Osteoblast (primary cell): ENCODE results near the gene CADPS. TPM values are rescaled to one million over a fixed set of nuclear protein-coding genes. Genes with fewer than 3 reads are reported as not detected.

Experiments used
- DNase-seq: peaks from one replicate; pipeline ENCODE4 v3.0.0; 2011; ENCODE audit warnings: low spot score, mixed read lengths; ENCODE audit not compliant: insufficient read length; ENCODE audit errors: missing footprints
- H2AFZ ChIP-seq: 2 replicates; pipeline ENCODE4 v1.6.0; 2011; ENCODE audit warnings: mild to moderate bottlenecking, low read length
- H3K27ac ChIP-seq: 2 replicates; pipeline ENCODE4 v1.5.1; 2011; ENCODE audit warnings: mild to moderate bottlenecking, low read depth, low read length, moderate library complexity
- H3K27me3 ChIP-seq: 2 replicates; pipeline ENCODE4 v1.6.0; 2012; ENCODE audit warnings: mild to moderate bottlenecking, control low read depth, inconsistent platforms, low read length, moderate library complexity; ENCODE audit not compliant: insufficient read depth
- H3K36me3 ChIP-seq: 2 replicates; pipeline ENCODE4 v1.5.1; 2011; ENCODE audit warnings: mild to moderate bottlenecking, low read length, control low read depth, moderate library complexity; ENCODE audit not compliant: insufficient read depth
- H3K4me1 ChIP-seq: 2 replicates; pipeline ENCODE4 v1.5.1; 2011; ENCODE audit warnings: mild to moderate bottlenecking, low read length, control low read depth, moderate library complexity; ENCODE audit not compliant: insufficient read depth
- H3K4me2 ChIP-seq: 2 replicates; pipeline ENCODE4 v1.6.0; 2011; ENCODE audit warnings: mild to moderate bottlenecking, low read length; ENCODE audit not compliant: insufficient read depth
- H3K4me3 ChIP-seq: fragments of 200-600 bp; sonication (generic); 3 replicates; pipeline ENCODE4 v1.5.1; 2012; ENCODE audit warnings: mild to moderate bottlenecking, low read length, inconsistent platforms; ENCODE audit not compliant: insufficient read depth
- H3K79me2 ChIP-seq: 2 replicates; pipeline ENCODE4 v1.6.0; 2012; ENCODE audit warnings: mild to moderate bottlenecking, low read length, control low read depth, inconsistent platforms; ENCODE audit not compliant: insufficient read depth
- H3K9me3 ChIP-seq: 2 replicates; pipeline ENCODE4 v1.5.1; 2011; ENCODE audit warnings: low read depth, low read length, control low read depth
- H4K20me1 ChIP-seq: 2 replicates; pipeline ENCODE4 v1.6.0; 2012; ENCODE audit warnings: mild to moderate bottlenecking, low read length, control low read depth; ENCODE audit not compliant: insufficient read depth
- CTCF ChIP-seq: IDR thresholded peaks from 2 replicates; pipeline ENCODE4 v1.5.1; 2011; ENCODE audit warnings: mild to moderate bottlenecking, low read depth, low read length, moderate library complexity; ENCODE audit errors: extremely low read depth
- total RNA-seq: library from RNA; depleted of rRNA; stranded (reverse); fragments of >200 nt; gene quantifications from 2 replicates; pipeline ENCODE4 v1.2.3, GENCODE V29; 2012

Gene CADPS
- total RNA-seq, 1 donor = not detected

GRCh38 chr3:62592408-62592807 lies 282.8 kb downstream of the CADPS start:
- Histone ChIP-seq H2AFZ (no peak overlapping the region), H3K9me3 (no peaks in the 10 kb centered on the region), H3K4me2 (no peak overlapping the region), H3K36me3 (no peaks in the 10 kb centered on the region), H4K20me1 (no peaks in the 10 kb centered on the region), H3K27me3 (no peaks in the 10 kb centered on the region), H3K79me2 (no peaks in the 10 kb centered on the region), H3K4me1 (peaks cover 9% of the 10 kb centered on the region), H3K4me3 (no peak overlapping the region), H3K27ac (no peak overlapping the region)
- TF ChIP-seq CTCF = no peak
- DNase-seq = no peak

GRCh38 chr3:62589078-62589477 lies 286.1 kb downstream of the CADPS start:
- Histone ChIP-seq H4K20me1 (no peaks in the 10 kb centered on the region), H3K27me3 (no peaks in the 10 kb centered on the region), H3K27ac (no peak overlapping the region), H3K4me2 (no peak overlapping the region), H3K9me3 (no peaks in the 10 kb centered on the region), H3K4me1 (peaks cover 29% of the 10 kb centered on the region), H3K36me3 (no peaks in the 10 kb centered on the region), H2AFZ (no peak overlapping the region), H3K79me2 (no peaks in the 10 kb centered on the region), H3K4me3 (no peak overlapping the region)
- no peak for DNase-seq
- peak; percentile 24 for TF ChIP-seq CTCF

GRCh38 chr3:62587579-62588031 lies 287.6 kb downstream of the CADPS start:
- Histone ChIP-seq H3K4me2 (peak overlapping the region; percentile 64), H2AFZ (peak overlapping the region; percentile 88)

GRCh38 chr3:62587169-62587568 lies 288.0 kb downstream of the CADPS start:
- no peak for DNase-seq
- no peaks in the 10 kb centered on the region for H4K20me1 ChIP-seq
- H3K4me3 ChIP-seq = peak overlapping the region; percentile 35
- H2AFZ ChIP-seq = peak overlapping the region; percentile 88
- H3K27me3 ChIP-seq = no peaks in the 10 kb centered on the region
- peak overlapping the region; percentile 64 for H3K4me2 ChIP-seq
- H3K79me2 ChIP-seq = no peaks in the 10 kb centered on the region
- peaks cover 29% of the 10 kb centered on the region for H3K4me1 ChIP-seq
- no peak for TF ChIP-seq CTCF
- H3K27ac ChIP-seq = peak overlapping the region; percentile 95
- H3K36me3 ChIP-seq = no peaks in the 10 kb centered on the region
- H3K9me3 ChIP-seq = no peaks in the 10 kb centered on the region

More at GRCh38 chr3:62587579-62588031, 287.6 kb downstream of the CADPS start:
- peak; percentile 84 for DNase-seq
- H3K4me3 ChIP-seq = peak overlapping the region; percentile 35
- H4K20me1 ChIP-seq = no peaks in the 10 kb centered on the region
- no peak for TF ChIP-seq CTCF
- no peaks in the 10 kb centered on the region for H3K27me3 ChIP-seq
- H3K79me2 ChIP-seq = no peaks in the 10 kb centered on the region
- peaks cover 29% of the 10 kb centered on the region for H3K4me1 ChIP-seq
- no peaks in the 10 kb centered on the region for H3K36me3 ChIP-seq
- no peaks in the 10 kb centered on the region for H3K9me3 ChIP-seq
- peak overlapping the region; percentile 95 for H3K27ac ChIP-seq
